MM.1S (cell line): ENCODE data around the gene TPX2.

ENCODE experiments used
- DNase-seq: peaks from one replicate; pipeline ENCODE4 v3.0.0-alpha.2; 2015
- H2AFZ ChIP-seq: fragments of 300-600 bp; sonication (generic); 2 replicates; pipeline ENCODE4 v1.6.0; 2016; ENCODE audit warnings: antibody characterized with exemption, low read length
- H3F3A ChIP-seq: fragments of 300-600 bp; sonication (generic); 2 replicates; pipeline ENCODE4 v1.6.1; 2016; ENCODE audit warnings: mild to moderate bottlenecking, antibody characterized with exemption, low read length, moderate library complexity, mixed read lengths; ENCODE audit not compliant: insufficient read depth
- H3K27ac ChIP-seq: fragments of 300-600 bp; sonication (generic); 2 replicates; pipeline ENCODE4 v1.5.1; 2016; ENCODE audit warnings: mild to moderate bottlenecking, low read length
- H3K27me3 ChIP-seq: fragments of 300-600 bp; sonication (generic); replicated peaks from 2 replicates; pipeline ENCODE4 v1.6.0; 2016; ENCODE audit warnings: low read length; ENCODE audit not compliant: insufficient read depth
- H3K36me3 ChIP-seq: fragments of 300-600 bp; sonication (generic); replicated peaks from 2 replicates; pipeline ENCODE4 v1.6.1; 2016; ENCODE audit warnings: mild to moderate bottlenecking, low read length, mixed read lengths; ENCODE audit not compliant: insufficient read depth
- H3K4me1 ChIP-seq: fragments of 300-600 bp; sonication (generic); 2 replicates; pipeline ENCODE4 v1.6.1; 2016; ENCODE audit warnings: low read length, mixed read lengths
- H3K4me2 ChIP-seq: fragments of 300-600 bp; sonication (generic); 2 replicates; pipeline ENCODE4 v1.6.0; 2016; ENCODE audit warnings: low read depth, low read length
- H3K4me3 ChIP-seq: fragments of 300-600 bp; sonication (generic); 2 replicates; pipeline ENCODE4 v1.5.1; 2016; ENCODE audit warnings: low read length, mixed read lengths
- H3K79me2 ChIP-seq: fragments of 300-600 bp; sonication (generic); 2 replicates; pipeline ENCODE4 v1.6.1; 2016; ENCODE audit warnings: mixed run types, low read length, mixed read lengths
- H3K9ac ChIP-seq: fragments of 300-600 bp; sonication (generic); 2 replicates; pipeline ENCODE4 v1.6.1; 2016; ENCODE audit warnings: low read length, mixed read lengths
- H3K9me2 ChIP-seq: fragments of 300-600 bp; sonication (generic); replicated peaks from 2 replicates; pipeline ENCODE4 v1.6.1; 2016; ENCODE audit warnings: mild to moderate bottlenecking, low read length, mixed read lengths; ENCODE audit not compliant: insufficient read depth
- H3K9me3 ChIP-seq: fragments of 300-600 bp; sonication (generic); replicated peaks from 2 replicates; pipeline ENCODE4 v1.6.1; 2016; ENCODE audit warnings: mild to moderate bottlenecking, low read length, mixed read lengths; ENCODE audit not compliant: insufficient read depth
- H4K20me1 ChIP-seq: fragments of 300-600 bp; sonication (generic); 2 replicates; pipeline ENCODE4 v1.6.1; 2016; ENCODE audit warnings: mild to moderate bottlenecking, low read length, moderate library complexity, mixed read lengths; ENCODE audit not compliant: insufficient read depth
- EZH2 ChIP-seq: fragments of 300-600 bp; sonication (generic); optimal IDR thresholded peaks from 2 replicates; pipeline ENCODE3; 2017; ENCODE audit warnings: low read depth, mild to moderate bottlenecking, antibody characterized with exemption, low read length, mixed read lengths
- EZH2phosphoT487 ChIP-seq: fragments of 300-600 bp; sonication (generic); IDR thresholded peaks from 2 replicates; pipeline ENCODE4 v1.6.1; 2018; ENCODE audit warnings: antibody characterized with exemption, low read length
- TF ChIP-seq, protein P1 (sequence below): fragments of 300-600 bp; sonication (generic); IDR thresholded peaks from 2 replicates; pipeline ENCODE4 v1.5.1; 2016; ENCODE audit warnings: antibody characterized with exemption, low read length, mixed read lengths

The TPX2 gene

DNA sequence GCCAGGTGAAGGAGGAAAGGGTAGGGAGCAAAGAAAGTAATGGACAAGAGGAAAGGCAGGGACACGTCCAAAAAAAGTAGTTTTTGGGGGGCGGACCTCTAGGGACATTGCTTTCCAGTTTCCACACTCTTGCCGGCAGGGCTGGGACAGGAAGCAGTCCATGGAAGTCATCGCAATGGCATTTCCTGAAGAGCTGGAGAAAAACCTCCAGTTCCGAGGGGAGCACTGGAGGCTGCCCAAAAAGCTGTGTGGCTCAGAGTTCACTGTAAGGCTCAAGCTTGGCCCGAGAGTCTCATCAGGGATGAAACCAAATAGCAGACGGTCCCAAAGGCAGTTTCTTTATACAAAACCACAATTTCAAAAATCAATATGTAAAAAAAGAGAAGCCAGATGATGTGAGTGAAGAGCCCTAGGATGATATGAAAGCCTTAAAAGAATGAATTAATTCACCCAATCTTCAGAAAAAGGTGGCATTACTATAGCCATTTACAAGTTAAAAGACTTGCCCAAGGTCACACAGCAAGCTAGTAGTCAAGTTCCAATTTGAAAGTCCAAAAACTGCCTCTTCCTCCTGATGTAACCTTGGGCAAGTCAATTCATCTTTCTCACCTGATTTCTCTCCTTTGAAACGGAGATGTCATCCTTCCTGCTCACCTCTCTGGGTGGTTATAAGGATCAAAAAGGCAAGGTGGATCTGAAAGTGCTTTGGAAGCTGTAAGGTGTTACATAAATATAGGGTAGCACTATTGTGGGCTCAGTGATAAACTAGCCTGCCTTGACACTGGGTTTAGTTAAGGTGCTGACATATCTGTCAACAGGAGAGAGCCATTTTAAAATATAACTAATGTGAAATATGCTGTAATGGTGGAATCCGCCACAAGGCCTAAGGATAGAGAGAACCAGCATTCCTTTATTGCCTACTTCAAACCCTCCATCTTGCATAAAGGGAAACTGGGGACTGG lies 25.5 kb upstream of the TPX2 start:
- Histone ChIP-seq H3K4me3 (peak overlapping the region; percentile 53), H2AFZ (no peak overlapping the region), H3K27ac (peak overlapping the region; percentile 99), H3K9me3 (no peaks in the 10 kb centered on the region), H3K9me2 (no peaks in the 10 kb centered on the region), H4K20me1 (no peaks in the 10 kb centered on the region), H3K4me2 (peak overlapping the region; percentile 80), H3K9ac (peak overlapping the region; percentile 69), H3K4me1 (peaks cover 62% of the 10 kb centered on the region), H3K27me3 (no peaks in the 10 kb centered on the region), H3F3A (peaks cover 90% of the 10 kb centered on the region), H3K36me3 (peaks cover 10% of the 10 kb centered on the region; the same call in 1 of the 2 replicates), H3K79me2 (peaks cover 89% of the 10 kb centered on the region)
- peak; percentile 35 for DNase-seq
- TF ChIP-seq, protein P1, sequence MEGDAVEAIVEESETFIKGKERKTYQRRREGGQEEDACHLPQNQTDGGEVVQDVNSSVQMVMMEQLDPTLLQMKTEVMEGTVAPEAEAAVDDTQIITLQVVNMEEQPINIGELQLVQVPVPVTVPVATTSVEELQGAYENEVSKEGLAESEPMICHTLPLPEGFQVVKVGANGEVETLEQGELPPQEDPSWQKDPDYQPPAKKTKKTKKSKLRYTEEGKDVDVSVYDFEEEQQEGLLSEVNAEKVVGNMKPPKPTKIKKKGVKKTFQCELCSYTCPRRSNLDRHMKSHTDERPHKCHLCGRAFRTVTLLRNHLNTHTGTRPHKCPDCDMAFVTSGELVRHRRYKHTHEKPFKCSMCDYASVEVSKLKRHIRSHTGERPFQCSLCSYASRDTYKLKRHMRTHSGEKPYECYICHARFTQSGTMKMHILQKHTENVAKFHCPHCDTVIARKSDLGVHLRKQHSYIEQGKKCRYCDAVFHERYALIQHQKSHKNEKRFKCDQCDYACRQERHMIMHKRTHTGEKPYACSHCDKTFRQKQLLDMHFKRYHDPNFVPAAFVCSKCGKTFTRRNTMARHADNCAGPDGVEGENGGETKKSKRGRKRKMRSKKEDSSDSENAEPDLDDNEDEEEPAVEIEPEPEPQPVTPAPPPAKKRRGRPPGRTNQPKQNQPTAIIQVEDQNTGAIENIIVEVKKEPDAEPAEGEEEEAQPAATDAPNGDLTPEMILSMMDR, result no peak
- TF ChIP-seq EZH2 (no peak), EZH2phosphoT487 (no peak)

DNA sequence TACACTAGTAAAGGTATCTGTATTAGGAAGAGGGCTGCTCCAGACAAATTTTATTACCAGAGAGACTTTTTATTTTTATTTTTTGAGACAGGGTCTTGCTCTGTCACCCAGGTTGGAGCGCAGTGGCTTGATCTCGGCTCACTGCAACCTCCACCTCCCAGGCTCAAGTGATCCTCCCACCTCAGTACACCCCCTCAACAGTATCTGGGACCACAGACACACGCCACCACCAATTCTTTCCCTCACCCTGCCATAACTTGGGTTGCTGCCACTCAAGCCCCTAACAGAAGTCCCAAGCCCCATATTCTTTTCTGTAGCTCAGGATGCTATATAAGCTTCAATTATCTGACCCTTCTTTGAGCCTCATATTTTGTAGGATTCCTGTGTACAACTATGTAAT lies 23.3 kb upstream of the TPX2 start:
- peaks cover 18% of the 10 kb centered on the region; the same call in 1 of the 2 replicates for H3K36me3 ChIP-seq
- TF ChIP-seq, protein P1, result no peak
- TF ChIP-seq EZH2 (no peak), EZH2phosphoT487 (no peak)
- no peaks in the 10 kb centered on the region for H3K9me2 ChIP-seq
- no peaks in the 10 kb centered on the region for H3K9me3 ChIP-seq
- H3K27me3 ChIP-seq, result no peaks in the 10 kb centered on the region
- H3K4me2 ChIP-seq, result peak overlapping the region; percentile 80
- peak overlapping the region; percentile 93; the same call in 1 of the 2 replicates for H3K9ac ChIP-seq
- peak overlapping the region; percentile 99; the same call in 1 of the 2 replicates for H3K27ac ChIP-seq
- peaks cover 91% of the 10 kb centered on the region for H3F3A ChIP-seq
- DNase-seq, result no peak
- H3K4me1 ChIP-seq, result peaks cover 44% of the 10 kb centered on the region
- peaks cover 100% of the 10 kb centered on the region for H3K79me2 ChIP-seq
- no peaks in the 10 kb centered on the region for H4K20me1 ChIP-seq
- peak overlapping the region; percentile 65 for H3K4me3 ChIP-seq
- H2AFZ ChIP-seq, result no peak overlapping the region

DNA sequence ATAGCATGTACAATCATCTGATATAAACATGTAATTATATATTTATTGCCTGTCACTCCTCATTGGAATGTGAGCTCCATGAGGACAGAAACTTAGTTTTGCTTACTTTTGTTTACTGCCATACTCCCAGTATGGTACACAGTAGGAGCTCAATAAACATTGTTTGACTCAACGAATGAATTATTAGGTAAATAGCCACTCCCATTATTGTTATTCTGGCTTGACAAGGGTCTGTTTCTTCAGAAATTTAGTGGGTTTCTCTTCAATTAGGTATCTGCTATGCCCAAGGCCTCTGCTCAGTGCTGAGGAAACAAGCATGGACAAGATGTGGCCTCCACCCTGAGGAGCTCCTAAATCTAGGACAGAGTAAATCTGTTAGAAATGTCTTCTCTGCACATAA lies 22.7 kb upstream of the TPX2 start:
- Histone ChIP-seq H3K9me3 (no peaks in the 10 kb centered on the region), H3K36me3 (peaks cover 18% of the 10 kb centered on the region; the same call in 1 of the 2 replicates), H3K27me3 (no peaks in the 10 kb centered on the region), H3K27ac (peak overlapping the region; percentile 99), H4K20me1 (no peaks in the 10 kb centered on the region), H3K4me1 (peaks cover 38% of the 10 kb centered on the region), H3K9me2 (no peaks in the 10 kb centered on the region), H3K9ac (peak overlapping the region; percentile 93), H3F3A (peaks cover 91% of the 10 kb centered on the region), H3K4me2 (peak overlapping the region; percentile 80), H3K79me2 (peaks cover 100% of the 10 kb centered on the region), H2AFZ (no peak overlapping the region), H3K4me3 (peak overlapping the region; percentile 65)
- no peak for DNase-seq
- TF ChIP-seq, protein P1, result no peak
- TF ChIP-seq EZH2 (no peak), EZH2phosphoT487 (no peak)
